Neural cell (in vitro differentiated cells): ENCODE results near the gene BCL2. TPM values are rescaled to one million over a fixed set of nuclear protein-coding genes. Genes with fewer than 3 reads are reported as not detected.

ENCODE experiments used
- H2AFZ ChIP-seq: fragments of 200-600, 300-800 bp; sonication (generic), shearing (Covaris generic); 2 replicates; pipeline ENCODE4 v1.6.0; 2014; ENCODE audit warnings: low read depth, mild to moderate bottlenecking, antibody characterized with exemption, low read length, moderate library complexity
- H3F3A ChIP-seq: fragments of 200-600 bp; shearing (Covaris generic); 2 replicates; pipeline ENCODE4 v1.6.1; 2016; ENCODE audit warnings: mild to moderate bottlenecking, moderate library complexity, mixed read lengths, antibody characterized with exemption, low read length; ENCODE audit not compliant: insufficient read depth, poor library complexity, severe bottlenecking
- H3K27ac ChIP-seq: fragments of 200-600, 300-800 bp; sonication (generic), shearing (Covaris generic); 2 replicates; pipeline ENCODE4 v1.5.1; 2014; ENCODE audit warnings: mild to moderate bottlenecking, low read length, moderate library complexity
- H3K27me3 ChIP-seq: fragments of 300-800, 200-600 bp; sonication (generic), shearing (Covaris generic); 2 replicates; pipeline ENCODE4 v1.6.0; 2014; ENCODE audit warnings: mild to moderate bottlenecking, low read depth, low read length, moderate library complexity; ENCODE audit not compliant: insufficient read depth
- H3K36me3 ChIP-seq: fragments of 300-800, 200-600 bp; sonication (generic), shearing (Covaris generic); 2 replicates; pipeline ENCODE4 v1.5.1; 2014; ENCODE audit warnings: mild to moderate bottlenecking, antibody characterized with exemption, low read length, moderate library complexity; ENCODE audit not compliant: insufficient read depth
- H3K4me2 ChIP-seq: fragments of 300-800, 200-600 bp; sonication (generic), shearing (Covaris generic); 2 replicates; pipeline ENCODE4 v1.6.0; 2014; ENCODE audit warnings: mild to moderate bottlenecking, low read length
- H3K4me3 ChIP-seq: fragments of 300-800, 200-600 bp; sonication (generic), shearing (Covaris generic); 2 replicates; pipeline ENCODE4 v1.5.1; 2014; ENCODE audit warnings: mild to moderate bottlenecking, low read length, moderate library complexity
- H3K79me2 ChIP-seq: fragments of 200-600 bp; shearing (Covaris generic); replicated peaks from 2 replicates; pipeline ENCODE4 v1.6.0; 2014; ENCODE audit warnings: mild to moderate bottlenecking, low read length, moderate library complexity; ENCODE audit not compliant: insufficient read depth
- H3K9ac ChIP-seq: fragments of 300-800, 200-600 bp; sonication (generic), shearing (Covaris generic); 2 replicates; pipeline ENCODE4 v1.6.1; 2016; ENCODE audit warnings: mild to moderate bottlenecking, low read length, mixed read lengths
- H3K9me2 ChIP-seq: fragments of 200-600 bp; shearing (Covaris generic); 2 replicates; pipeline ENCODE4 v1.6.1; 2016; ENCODE audit warnings: mild to moderate bottlenecking, low read length, mixed read lengths; ENCODE audit not compliant: insufficient read depth
- H3K9me3 ChIP-seq: fragments of 200-600, 300-800 bp; sonication (generic), shearing (Covaris generic); 2 replicates; pipeline ENCODE4 v1.6.1; 2016; ENCODE audit warnings: mild to moderate bottlenecking, mixed run types, low read length, moderate library complexity, mixed read lengths
- H4K20me1 ChIP-seq: fragments of 200-600 bp; shearing (Covaris generic); 2 replicates; pipeline ENCODE4 v1.6.1; 2016; ENCODE audit warnings: mild to moderate bottlenecking, mixed run types; ENCODE audit not compliant: insufficient read depth
- CTCF ChIP-seq: fragments of 450-650 bp; IDR thresholded peaks from 2 replicates; pipeline ENCODE4 v1.5.1; 2014; ENCODE audit warnings: antibody characterized with exemption, mild to moderate bottlenecking, moderate library complexity; ENCODE audit not compliant: poor library complexity, severe bottlenecking
- EP300 ChIP-seq: fragments of 450-650 bp; conservative IDR thresholded peaks from 2 replicates; pipeline ENCODE4 v1.6.1; 2014; ENCODE audit warnings: antibody characterized with exemption, mild to moderate bottlenecking, moderate library complexity; ENCODE audit not compliant: poor library complexity, severe bottlenecking
- EZH2 ChIP-seq: fragments of 200-600, 300-800 bp; shearing (Covaris generic), sonication (generic); IDR thresholded peaks from 2 replicates; pipeline ENCODE4 v1.6.1; 2014; ENCODE audit warnings: antibody characterized with exemption, low read length, borderline replicate concordance, mild to moderate bottlenecking; ENCODE audit not compliant: insufficient read depth, poor library complexity, severe bottlenecking
- MXI1 ChIP-seq: fragments of 450-650 bp; conservative IDR thresholded peaks from 2 replicates; pipeline ENCODE4 v1.6.1; 2014; ENCODE audit warnings: antibody characterized with exemption, mild to moderate bottlenecking; ENCODE audit not compliant: poor library complexity, severe bottlenecking
- POLR2AphosphoS5 ChIP-seq: IDR thresholded peaks from 2 replicates; pipeline ENCODE4 v1.6.1; 2012
- RAD21 ChIP-seq: fragments of 450-650 bp; conservative IDR thresholded peaks from 2 replicates; pipeline ENCODE4 v1.6.1; 2014; ENCODE audit warnings: antibody characterized with exemption, mild to moderate bottlenecking, moderate library complexity
- REST ChIP-seq: IDR thresholded peaks from 2 replicates; pipeline ENCODE4 v1.6.1; 2012; ENCODE audit warnings: borderline replicate concordance
- SMC3 ChIP-seq: fragments of 450-650 bp; conservative IDR thresholded peaks from 2 replicates; pipeline ENCODE4 v1.6.1; 2014; ENCODE audit warnings: antibody characterized with exemption, mild to moderate bottlenecking, moderate library complexity; ENCODE audit not compliant: poor library complexity
- TAF1 ChIP-seq: IDR thresholded peaks from 2 replicates; pipeline ENCODE4 v1.6.1; 2012; ENCODE audit warnings: low read depth
- polyA plus RNA-seq: library from polyadenylated mRNA; depleted of rRNA; stranded (reverse); fragments of >200 nt; gene quantifications from 2 replicates; pipeline ENCODE4 v1.2.3, GENCODE V29; 2014

BCL2 gene
- polyA plus RNA-seq, 1 donor from 2014 or later: 3.4 TPM

- Histone ChIP-seq H3K27me3 (no peaks in the 10 kb centered on the region), H3K9me3 (no peaks in the 10 kb centered on the region), H3F3A (no peaks in the 10 kb centered on the region), H3K27ac (no peak overlapping the region), H3K9me2 (no peaks in the 10 kb centered on the region), H3K79me2 (no peaks in the 10 kb centered on the region), H3K36me3 (no peaks in the 10 kb centered on the region), H2AFZ (no peak overlapping the region), H3K4me2 (no peak overlapping the region), H4K20me1 (no peaks in the 10 kb centered on the region), H3K4me3 (no peak overlapping the region), H3K9ac (no peak overlapping the region)
- TF ChIP-seq EP300: no peak
- no peak for TF ChIP-seq SMC3
- no peak for TF ChIP-seq TAF1
- no peak for TF ChIP-seq MXI1
- no peak for TF ChIP-seq CTCF
- no peak for TF ChIP-seq EZH2
- TF ChIP-seq RAD21: no peak
- TF ChIP-seq POLR2AphosphoS5: no peak
- no peak for TF ChIP-seq REST
Measured at GRCh38 chr18:63259567-63260379, 59.8 kb downstream of the BCL2 start.

GRCh38 chr18:63258749-63259566 is 60.6 kb downstream of the BCL2 start:
- Histone ChIP-seq H2AFZ (no peak overlapping the region), H3K9me3 (no peaks in the 10 kb centered on the region), H3K36me3 (no peaks in the 10 kb centered on the region), H3F3A (no peaks in the 10 kb centered on the region), H3K9me2 (no peaks in the 10 kb centered on the region), H3K4me2 (no peak overlapping the region), H3K27ac (no peak overlapping the region), H3K4me3 (no peak overlapping the region), H3K27me3 (no peaks in the 10 kb centered on the region), H3K79me2 (no peaks in the 10 kb centered on the region), H4K20me1 (no peaks in the 10 kb centered on the region), H3K9ac (no peak overlapping the region)
- TF ChIP-seq TAF1 (no peak), MXI1 (no peak), REST (no peak), CTCF (no peak), POLR2AphosphoS5 (no peak), SMC3 (no peak), EP300 (no peak)
